GM19043 (cell line): ENCODE results near the gene THBS2.

Source experiments
- ATAC-seq: cut with Tn5 transposase; IDR thresholded peaks from one replicate; pipeline ENCODE4 v1.9.1; 2021; ENCODE audit warnings: low read depth; ENCODE audit not compliant: unreplicated experiment

The THBS2 gene

GRCh38 chr6:169169941-169170582, 83.6 kb downstream of the THBS2 start:
- ATAC-seq = no peak

GRCh38 chr6:169169375-169169774, 84.3 kb downstream of the THBS2 start:
- ATAC-seq = no peak

GRCh38 chr6:169168706-169169105, 84.9 kb downstream of the THBS2 start:
- ATAC-seq = no peak

GRCh38 chr6:169168302-169168630, 85.4 kb downstream of the THBS2 start:
- ATAC-seq = no peak

- no peak for ATAC-seq
Measured at GRCh38 chr6:169167581-169168301, 85.9 kb downstream of the THBS2 start.

GRCh38 chr6:169166896-169167580, 86.6 kb downstream of the THBS2 start:
- ATAC-seq = no peak
